ENCODE measurements around the gene CCDC192. TPM values are rescaled to one million over a fixed set of nuclear protein-coding genes. Genes with fewer than 3 reads are reported as not detected.
"Not testable (repeated sequence)": the region's sequence is repeated elsewhere in the genome, so short reads cannot be mapped to it uniquely, and the experiment has no call there.

CCDC192 gene
- total RNA-seq, 1 experiment from 2014 or later: not detected

DNA sequence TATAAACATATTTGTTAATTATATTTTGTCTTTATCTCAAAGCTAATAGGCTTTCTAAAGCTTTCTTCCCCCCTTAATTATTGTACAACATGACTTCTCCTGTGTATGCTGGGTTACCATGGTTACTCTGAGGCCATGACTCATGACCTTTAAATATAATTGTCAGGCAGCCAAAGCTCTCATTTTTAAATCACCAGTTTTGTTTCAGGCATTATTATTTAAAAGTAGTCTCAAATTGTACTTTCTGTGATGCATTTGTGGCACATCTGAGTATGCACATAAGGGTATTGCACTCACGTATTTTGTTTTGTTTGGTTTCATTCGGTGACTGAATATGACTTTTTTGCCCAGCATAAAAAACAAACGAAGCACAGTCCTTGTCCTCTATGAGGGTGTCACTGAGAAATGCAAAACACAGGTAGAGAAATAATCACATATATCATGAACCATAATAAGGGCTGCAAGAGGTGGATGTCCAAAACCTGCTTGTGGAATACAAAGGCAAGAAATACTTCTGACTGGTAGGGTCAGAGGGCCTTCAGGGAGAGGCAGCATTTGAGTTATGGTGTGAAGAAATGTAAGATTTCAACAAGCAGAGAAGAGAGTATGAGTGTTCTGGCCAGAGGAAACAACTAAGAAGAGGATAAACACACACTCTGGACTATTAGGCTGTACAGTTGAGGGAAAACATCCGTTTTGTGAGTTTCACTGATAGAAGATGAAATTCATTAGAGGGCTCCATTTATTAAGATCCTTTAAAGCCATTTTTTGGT lies 2.1 kb downstream of the CCDC192 start:
- intact Hi-C loops (cut with micrococcal nuclease; ENCODE audit: unreplicated experiment): no loop called here
- Histone ChIP-seq H3K9me3 (ENCODE audit: low read depth, low read length, poor library complexity, severe bottlenecking) (no peaks in the 10 kb centered on the region), H3K27ac (ENCODE audit: low read depth, low read length, poor library complexity, severe bottlenecking) (no peak overlapping the region), H3K36me3 (ENCODE audit: insufficient read depth, low read length, poor library complexity, severe bottlenecking) (no peaks in the 10 kb centered on the region), H3K4me3 (ENCODE audit: low read depth, low read length, poor library complexity, severe bottlenecking) (no peak overlapping the region), H3K4me1 (ENCODE audit: insufficient read depth, low read length, poor library complexity, severe bottlenecking) (no peaks in the 10 kb centered on the region), H3K27me3 (replicated peaks; ENCODE audit: insufficient read depth, low read depth, low read length, poor library complexity) (peaks cover 21% of the 10 kb centered on the region)
- TF ChIP-seq, protein P1, sequence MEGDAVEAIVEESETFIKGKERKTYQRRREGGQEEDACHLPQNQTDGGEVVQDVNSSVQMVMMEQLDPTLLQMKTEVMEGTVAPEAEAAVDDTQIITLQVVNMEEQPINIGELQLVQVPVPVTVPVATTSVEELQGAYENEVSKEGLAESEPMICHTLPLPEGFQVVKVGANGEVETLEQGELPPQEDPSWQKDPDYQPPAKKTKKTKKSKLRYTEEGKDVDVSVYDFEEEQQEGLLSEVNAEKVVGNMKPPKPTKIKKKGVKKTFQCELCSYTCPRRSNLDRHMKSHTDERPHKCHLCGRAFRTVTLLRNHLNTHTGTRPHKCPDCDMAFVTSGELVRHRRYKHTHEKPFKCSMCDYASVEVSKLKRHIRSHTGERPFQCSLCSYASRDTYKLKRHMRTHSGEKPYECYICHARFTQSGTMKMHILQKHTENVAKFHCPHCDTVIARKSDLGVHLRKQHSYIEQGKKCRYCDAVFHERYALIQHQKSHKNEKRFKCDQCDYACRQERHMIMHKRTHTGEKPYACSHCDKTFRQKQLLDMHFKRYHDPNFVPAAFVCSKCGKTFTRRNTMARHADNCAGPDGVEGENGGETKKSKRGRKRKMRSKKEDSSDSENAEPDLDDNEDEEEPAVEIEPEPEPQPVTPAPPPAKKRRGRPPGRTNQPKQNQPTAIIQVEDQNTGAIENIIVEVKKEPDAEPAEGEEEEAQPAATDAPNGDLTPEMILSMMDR (conservative IDR thresholded peaks at IDR 0.05; ENCODE audit: low read depth, low read length): no peak
- no peak for TF ChIP-seq EZH2 (IDR thresholded peaks at IDR 0.05; ENCODE audit: borderline replicate concordance, low read depth, low read length, poor library complexity, severe bottlenecking)
- POLR2A ChIA-PET (ENCODE audit: low non-redundant PET): no interaction called here
- CTCF ChIA-PET: no interaction called here
- DNase-seq (ENCODE audit: low spot score): no peak
- BruUV-seq (replicated peaks): no TSS peak

DNA sequence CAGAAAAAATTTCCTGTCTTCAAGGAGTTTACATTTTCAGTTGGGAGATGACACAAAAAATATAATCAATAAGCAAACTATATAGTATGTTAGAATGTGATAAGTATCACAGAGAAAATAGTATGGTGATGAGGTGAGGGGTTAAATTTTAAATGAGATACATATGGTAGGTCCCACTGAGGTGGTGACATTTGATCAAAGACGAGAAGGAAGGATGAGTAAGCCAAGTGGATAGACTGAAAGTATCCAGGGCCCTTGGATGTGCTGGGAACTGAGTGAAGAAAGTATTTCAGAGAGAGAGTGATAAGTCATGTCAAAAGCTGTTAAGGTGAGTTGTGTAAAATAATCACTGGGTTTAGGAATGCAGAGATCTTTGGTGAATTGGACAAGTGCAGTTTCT lies 3.5 kb downstream of the CCDC192 start:
- no peaks in the 10 kb centered on the region for H3K9me3 ChIP-seq (ENCODE audit: low read depth, low read length, poor library complexity, severe bottlenecking)
- TF ChIP-seq, protein P1 (conservative IDR thresholded peaks at IDR 0.05; ENCODE audit: low read depth, low read length): no peak
- no peak for TF ChIP-seq EZH2 (IDR thresholded peaks at IDR 0.05; ENCODE audit: borderline replicate concordance, low read depth, low read length, poor library complexity, severe bottlenecking)
- DNase-seq (ENCODE audit: low spot score): no peak
- H3K4me3 ChIP-seq (ENCODE audit: low read depth, low read length, poor library complexity, severe bottlenecking): no peak overlapping the region
- intact Hi-C loops (cut with micrococcal nuclease; ENCODE audit: unreplicated experiment): no loop called here
- H3K27me3 ChIP-seq (replicated peaks; ENCODE audit: insufficient read depth, low read depth, low read length, poor library complexity): peaks cover 17% of the 10 kb centered on the region
- H3K27ac ChIP-seq (ENCODE audit: low read depth, low read length, poor library complexity, severe bottlenecking): no peak overlapping the region
- POLR2A ChIA-PET (ENCODE audit: low non-redundant PET): no interaction called here
- CTCF ChIA-PET: no interaction called here
- no peaks in the 10 kb centered on the region for H3K4me1 ChIP-seq (ENCODE audit: insufficient read depth, low read length, poor library complexity, severe bottlenecking)
- no peaks in the 10 kb centered on the region for H3K36me3 ChIP-seq (ENCODE audit: insufficient read depth, low read length, poor library complexity, severe bottlenecking)
- BruUV-seq (replicated peaks): no TSS peak

DNA sequence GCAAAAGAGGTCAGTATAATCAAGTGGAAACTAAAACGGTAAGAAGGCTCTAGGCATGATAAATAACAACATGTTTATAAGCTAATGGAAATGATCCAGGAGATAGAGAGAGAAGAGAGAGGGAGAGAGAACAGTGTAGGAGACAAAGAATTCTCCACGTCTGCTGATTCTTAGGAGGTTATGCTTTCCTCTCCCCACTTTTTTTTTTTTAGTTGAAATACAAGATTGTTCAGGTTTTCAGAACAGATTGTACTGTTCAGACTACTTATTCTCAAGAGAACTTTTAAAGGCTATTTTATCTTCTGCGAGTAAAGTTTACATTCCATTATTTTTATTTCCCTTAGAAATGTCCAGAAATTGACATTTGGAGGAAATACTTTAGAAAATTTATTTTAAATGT lies 4.0 kb downstream of the CCDC192 start:
- intact Hi-C loops (cut with micrococcal nuclease; ENCODE audit: unreplicated experiment): no loop called here
- no peak overlapping the region for H3K4me3 ChIP-seq (ENCODE audit: low read depth, low read length, poor library complexity, severe bottlenecking)
- no peak for DNase-seq (ENCODE audit: low spot score)
- no peak overlapping the region for H3K27ac ChIP-seq (ENCODE audit: low read depth, low read length, poor library complexity, severe bottlenecking)
- ChIA-PET POLR2A (ENCODE audit: low non-redundant PET) (no interaction called here), CTCF (no interaction called here)
- H3K4me1 ChIP-seq (ENCODE audit: insufficient read depth, low read length, poor library complexity, severe bottlenecking): no peaks in the 10 kb centered on the region
- H3K36me3 ChIP-seq (ENCODE audit: insufficient read depth, low read length, poor library complexity, severe bottlenecking): no peaks in the 10 kb centered on the region
- no TSS peak for BruUV-seq (replicated peaks)
- TF ChIP-seq, protein P1 (conservative IDR thresholded peaks at IDR 0.05; ENCODE audit: low read depth, low read length): no peak
- no peak for TF ChIP-seq EZH2 (IDR thresholded peaks at IDR 0.05; ENCODE audit: borderline replicate concordance, low read depth, low read length, poor library complexity, severe bottlenecking)
- H3K9me3 ChIP-seq (ENCODE audit: low read depth, low read length, poor library complexity, severe bottlenecking): no peaks in the 10 kb centered on the region
- peaks cover 16% of the 10 kb centered on the region for H3K27me3 ChIP-seq (replicated peaks; ENCODE audit: insufficient read depth, low read depth, low read length, poor library complexity)

DNA sequence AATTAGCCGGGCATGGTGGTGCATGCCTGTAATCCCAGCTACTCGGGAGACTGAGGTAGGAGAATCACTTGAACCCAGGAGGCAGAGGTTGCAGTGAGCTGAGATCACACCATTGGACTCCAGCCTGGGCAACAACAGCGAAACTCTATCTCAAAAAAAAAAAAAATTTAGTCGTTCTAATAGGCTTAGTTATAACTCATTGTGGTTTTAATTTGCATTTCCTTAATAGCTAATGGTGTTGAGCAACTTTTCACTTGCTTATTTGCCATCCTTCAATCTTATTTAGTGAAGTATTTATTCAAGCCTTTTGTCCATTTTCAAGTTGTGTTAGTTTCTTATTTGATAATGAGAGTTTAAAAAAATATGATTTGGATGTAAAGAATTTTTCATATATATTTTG lies 9.9 kb downstream of the CCDC192 start:
- H3K27me3 ChIP-seq (replicated peaks; ENCODE audit: insufficient read depth, low read depth, low read length, poor library complexity); POLR2A ChIA-PET (ENCODE audit: low non-redundant PET); BruUV-seq (replicated peaks); H3K4me3 ChIP-seq (ENCODE audit: low read depth, low read length, poor library complexity, severe bottlenecking); H3K36me3 ChIP-seq (ENCODE audit: insufficient read depth, low read length, poor library complexity, severe bottlenecking); H3K4me1 ChIP-seq (ENCODE audit: insufficient read depth, low read length, poor library complexity, severe bottlenecking); CTCF ChIA-PET; DNase-seq (ENCODE audit: low spot score); H3K27ac ChIP-seq (ENCODE audit: low read depth, low read length, poor library complexity, severe bottlenecking); H3K9me3 ChIP-seq (ENCODE audit: low read depth, low read length, poor library complexity, severe bottlenecking); intact Hi-C loops (cut with micrococcal nuclease; ENCODE audit: unreplicated experiment): not testable (repeated sequence)
